A549 (cell line): ENCODE measurements around the gene CCDC30. TPM values are rescaled to one million over a fixed set of nuclear protein-coding genes. Genes with fewer than 3 reads are reported as not detected.

ENCODE experiments used
- ATAC-seq, 2 experiments: fragments of 200-7000 bp in 1 of 2; fragments of >200 bp in 1 of 2; cut with Nextera tagmentation in 1 of 2; cut with Tn5 transposase in 1 of 2; 3 replicates each; pipeline versions ENCODE4 v1.8.0 to v1.9.1; 2018 to 2020; ENCODE audit warnings: mild to moderate bottlenecking in 1 of 2, moderate library complexity in 1 of 2
- CTCF ChIA-PET: fragments of 300-600 bp; sonication (Branson Sonifier 250); formaldehyde crosslinking; extraction: SDS; loops from one replicate; lab custom pipeline; 2021; ENCODE audit warnings: antibody characterized with exemption, inconsistent platforms; lab: Yijun Ruan, JAX
- POLR2A ChIA-PET: fragments of 350-600 bp; formaldehyde crosslinking; extraction: SDS; loops from one replicate; lab custom pipeline; 2021; ENCODE audit warnings: antibody characterized with exemption, inconsistent platforms; lab: Yijun Ruan, JAX
- DNase-seq, 2 experiments: peaks; one replicate each; pipeline versions ENCODE4 v3.0.0 to v3.0.0-alpha.2; 2011 to 2016; ENCODE audit warnings: low read depth in 1 of 2, low spot score in 1 of 2
- FAIRE-seq: peaks from 2 replicates; lab custom pipeline; 2011; peaks lifted over from hg19 to GRCh38; lab: Jason Lieb, UNC
- H3K27ac ChIP-seq, 2 experiments: fragments of >200 bp; sonication (Bioruptor Twin); formaldehyde crosslinking; 3 replicates each; pipeline ENCODE4 v1.5.1; 2016 to 2017
- H3K4me1 ChIP-seq: fragments of >200 bp; sonication (Bioruptor Twin); formaldehyde crosslinking; 3 replicates; pipeline ENCODE4 v1.6.1; 2016
- H3K4me2 ChIP-seq: fragments of >200 bp; sonication (Bioruptor Twin); formaldehyde crosslinking; 3 replicates; pipeline ENCODE4 v1.6.1; 2016
- H3K4me3 ChIP-seq: fragments of >200 bp; sonication (Bioruptor Twin); formaldehyde crosslinking; 3 replicates; pipeline ENCODE4 v1.5.1; 2016
- H3K9me3 ChIP-seq: fragments of >200 bp; sonication (Bioruptor Twin); formaldehyde crosslinking; 3 replicates; pipeline ENCODE4 v1.6.1; 2016
- BCL3 ChIP-seq: fragments of >200 bp; sonication (Bioruptor Twin); formaldehyde crosslinking; IDR thresholded peaks from 3 replicates; pipeline ENCODE4 v1.6.1; 2016
- BHLHE40 ChIP-seq: IDR thresholded peaks from 2 replicates; pipeline ENCODE4 v1.6.1; 2012; ENCODE audit warnings: low read depth, low read length, inconsistent platforms
- CBX2 ChIP-seq: fragments of 200-600 bp; sonication (generic); IDR thresholded peaks from 2 replicates; pipeline ENCODE4 v1.6.1; 2016; ENCODE audit warnings: low read depth, mild to moderate bottlenecking, borderline replicate concordance
- EHF ChIP-seq: fragments of 250-450 bp; sonication (Bioruptor Pico); IDR thresholded peaks from 2 replicates; pipeline ENCODE4 v1.5.0; 2020; ENCODE audit warnings: mild to moderate bottlenecking
- EHMT2 ChIP-seq: fragments of 200-600 bp; sonication (generic); IDR thresholded peaks from 2 replicates; pipeline ENCODE4 v1.6.1; 2016; ENCODE audit warnings: antibody characterized with exemption, low read depth, mild to moderate bottlenecking, moderate library complexity
- EP300 ChIP-seq, 2 experiments: fragments of >200 bp; sonication (Bioruptor Twin); formaldehyde crosslinking; IDR thresholded peaks; 2 replicates in 1 of 2; 3 replicates in 1 of 2; pipeline ENCODE4 v1.6.1; 2016 to 2017
- FOSL2 ChIP-seq, 2 experiments: fragments of 450-650 bp in 1 of 2; fragments of >200 bp in 1 of 2; sonication (Bioruptor Twin) in 1 of 2; formaldehyde crosslinking; IDR thresholded peaks; 2 replicates each; pipeline versions ENCODE4 v1.5.0 to v1.6.1; 2016 to 2020; ENCODE audit warnings: mild to moderate bottlenecking in 1 of 2, moderate library complexity in 1 of 2
- FOXS1 ChIP-seq: fragments of 250-450 bp; sonication (Bioruptor Pico); IDR thresholded peaks from 2 replicates; pipeline ENCODE4 v1.5.0; 2020; ENCODE audit warnings: mild to moderate bottlenecking, moderate library complexity
- GATA3 ChIP-seq: IDR thresholded peaks from 2 replicates; pipeline ENCODE4 v1.6.1; 2012; ENCODE audit warnings: borderline replicate concordance
- HOXB5 ChIP-seq: fragments of 250-450 bp; sonication (Bioruptor Pico); IDR thresholded peaks from 2 replicates; pipeline ENCODE4 v1.5.0; 2020; ENCODE audit warnings: mild to moderate bottlenecking, moderate library complexity
- JUNB ChIP-seq: fragments of >200 bp; sonication (Bioruptor Twin); formaldehyde crosslinking; IDR thresholded peaks from 2 replicates; pipeline ENCODE4 v1.6.1; 2016
- KDM1A ChIP-seq: fragments of 200-600 bp; sonication (generic); IDR thresholded peaks from 2 replicates; pipeline ENCODE4 v1.6.1; 2016; ENCODE audit warnings: low read depth, mild to moderate bottlenecking
- KDM5A ChIP-seq: fragments of 200-600 bp; sonication (generic); IDR thresholded peaks from 2 replicates; pipeline ENCODE4 v1.6.1; 2016; ENCODE audit warnings: antibody characterized with exemption, mild to moderate bottlenecking
- NFE2L2 ChIP-seq: fragments of 150-350 bp; conservative IDR thresholded peaks from 2 replicates; pipeline ENCODE4 v1.6.1; 2014; ENCODE audit warnings: low read length
- NPAS2 ChIP-seq: fragments of 250-450 bp; sonication (Bioruptor Pico); IDR thresholded peaks from 2 replicates; pipeline ENCODE4 v1.8.0; 2022; ENCODE audit warnings: mild to moderate bottlenecking, moderate library complexity, borderline replicate concordance
- NR3C1 ChIP-seq: fragments of >200 bp; sonication (Bioruptor Twin); formaldehyde crosslinking; IDR thresholded peaks from 3 replicates; pipeline ENCODE4 v1.6.1; 2017
- PHF8 ChIP-seq: fragments of 200-600 bp; sonication (generic); IDR thresholded peaks from 2 replicates; pipeline ENCODE4 v1.6.1; 2016; ENCODE audit warnings: low read depth, mild to moderate bottlenecking, antibody characterized with exemption, moderate library complexity, borderline replicate concordance
- POLR2A ChIP-seq: IDR thresholded peaks from 2 replicates; pipeline ENCODE4 v1.6.1; 2012; ENCODE audit warnings: mild to moderate bottlenecking, low read length
- POLR2AphosphoS2 ChIP-seq: conservative IDR thresholded peaks from 2 replicates; pipeline ENCODE4 v1.6.1; 2012; ENCODE audit warnings: low read length, improper control_type of control experiment, inconsistent platforms
- RARB ChIP-seq: fragments of 250-450 bp; sonication (Bioruptor Pico); IDR thresholded peaks from 2 replicates; pipeline ENCODE4 v1.8.0; 2021; ENCODE audit warnings: mild to moderate bottlenecking, moderate library complexity
- RFX5 ChIP-seq: fragments of 450-650 bp; IDR thresholded peaks from 2 replicates; pipeline ENCODE4 v1.7.1; 2014; ENCODE audit warnings: antibody characterized with exemption, mild to moderate bottlenecking, moderate library complexity
- RNF2 ChIP-seq: fragments of 200-600 bp; sonication (generic); IDR thresholded peaks from 2 replicates; pipeline ENCODE4 v1.6.1; 2016; ENCODE audit warnings: low read depth, mild to moderate bottlenecking, antibody characterized with exemption, moderate library complexity, borderline replicate concordance
- ZC3H11A ChIP-seq: fragments of 450-650 bp; IDR thresholded peaks from 2 replicates; pipeline ENCODE4 v1.6.1; 2014; ENCODE audit warnings: antibody characterized with exemption, mild to moderate bottlenecking
- ZSCAN20 ChIP-seq: fragments of 250-450 bp; sonication (Bioruptor Pico); IDR thresholded peaks from 2 replicates; pipeline ENCODE4 v1.8.0; 2022; ENCODE audit warnings: mild to moderate bottlenecking, moderate library complexity
- WGBS: methylation state at CpG from one replicate; pipeline ENCODE4 v1.1.6; 2017; ENCODE audit errors: missing lambda C conversion rate; 5-methylcytosine and 5-hydroxymethylcytosine counted together
- polyA plus RNA-seq, 4 experiments: library from polyadenylated mRNA; depleted of rRNA in 3 of 4; stranded (reverse); fragments of >200 nt; fragmentation: RNase III in 1 of 4; extraction: RNeasy Plus Mini Kit Qiagen cat#74134 plus additional on column Dnase treatment in 1 of 4; gene quantifications; 2 replicates in 3 of 4; 3 replicates in 1 of 4; pipeline ENCODE4 v1.2.3, GENCODE V29; 2011 to 2017
- TF ChIP-seq, protein P1 (sequence below): IDR thresholded peaks from 2 replicates; pipeline ENCODE4 v1.6.1; 2012
- TF ChIP-seq, protein P2 (sequence below): fragments of 250-450 bp; sonication (Bioruptor Pico); IDR thresholded peaks from 2 replicates; pipeline ENCODE4 v1.5.0; 2020; ENCODE audit warnings: low read depth, mild to moderate bottlenecking, moderate library complexity
- TF ChIP-seq, protein P3 (sequence below): IDR thresholded peaks from 2 replicates; pipeline ENCODE4 v1.6.1; 2012

The CCDC30 gene
- polyA plus RNA-seq, 2 of the 4 experiments (the other 2 are of a cell fraction), result 0.75 to 1.6 TPM

GRCh38 chr1:42690477-42691156, 227.5 kb downstream of the CCDC30 start:
- Histone ChIP-seq H3K4me2 (0 out of 3 replicates have a peak overlapping the region, but pooled peaks have one; percentile 13), H3K4me1 (peaks cover 71% of the 10 kb centered on the region), H3K27ac (no peak overlapping the region), H3K9me3 (no peaks in the 10 kb centered on the region), H3K4me3 (no peak overlapping the region)
- WGBS, result 67% methylated on average over 1 of the region's 1 CpG
- ATAC-seq (no peak; a peak in 1 of 6 replicates), DNase-seq (no peak), FAIRE-seq (no peak)
- POLR2A ChIA-PET, result interaction anchor here (2.1 kb wide), 1 partner anchor 8 kb away, joined by 7 read pairs; the partner anchor contains the start of gene YBX1
- TF ChIP-seq KDM5A (no peak), JUNB (no peak), NPAS2 (CRISPR knock-in tag) (no peak), NR3C1 (no peak), EHF (CRISPR knock-in tag) (no peak), FOXS1 (CRISPR knock-in tag) (no peak), GATA3 (no peak), FOSL2 (IDR thresholded peaks at IDR 0.05) (no peak), FOSL2 (CRISPR knock-in tag; IDR thresholded peaks at IDR 0.05) (no peak), EHMT2 (no peak), POLR2AphosphoS2 (no peak), RNF2 (no peak), BCL3 (no peak), ZC3H11A (no peak), CBX2 (no peak), POLR2A (no peak), BHLHE40 (no peak), RFX5 (no peak), EP300 (IDR thresholded peaks at IDR 0.05) (no peak)
- TF ChIP-seq, protein P1, sequence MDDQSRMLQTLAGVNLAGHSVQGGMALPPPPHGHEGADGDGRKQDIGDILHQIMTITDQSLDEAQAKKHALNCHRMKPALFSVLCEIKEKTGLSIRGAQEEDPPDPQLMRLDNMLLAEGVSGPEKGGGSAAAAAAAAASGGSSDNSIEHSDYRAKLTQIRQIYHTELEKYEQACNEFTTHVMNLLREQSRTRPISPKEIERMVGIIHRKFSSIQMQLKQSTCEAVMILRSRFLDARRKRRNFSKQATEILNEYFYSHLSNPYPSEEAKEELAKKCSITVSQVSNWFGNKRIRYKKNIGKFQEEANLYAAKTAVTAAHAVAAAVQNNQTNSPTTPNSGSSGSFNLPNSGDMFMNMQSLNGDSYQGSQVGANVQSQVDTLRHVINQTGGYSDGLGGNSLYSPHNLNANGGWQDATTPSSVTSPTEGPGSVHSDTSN, result no peak
- TF ChIP-seq, protein P2, sequence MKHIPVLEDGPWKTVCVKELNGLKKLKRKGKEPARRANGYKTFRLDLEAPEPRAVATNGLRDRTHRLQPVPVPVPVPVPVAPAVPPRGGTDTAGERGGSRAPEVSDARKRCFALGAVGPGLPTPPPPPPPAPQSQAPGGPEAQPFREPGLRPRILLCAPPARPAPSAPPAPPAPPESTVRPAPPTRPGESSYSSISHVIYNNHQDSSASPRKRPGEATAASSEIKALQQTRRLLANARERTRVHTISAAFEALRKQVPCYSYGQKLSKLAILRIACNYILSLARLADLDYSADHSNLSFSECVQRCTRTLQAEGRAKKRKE (CRISPR knock-in tag), result no peak
- CTCF ChIA-PET, result interaction anchor here (1.2 to 1.3 kb wide), 2 partner anchors 8 to 26 kb away, joined by 3 to 4 read pairs; partner anchors contain the start of gene YBX1

DNA sequence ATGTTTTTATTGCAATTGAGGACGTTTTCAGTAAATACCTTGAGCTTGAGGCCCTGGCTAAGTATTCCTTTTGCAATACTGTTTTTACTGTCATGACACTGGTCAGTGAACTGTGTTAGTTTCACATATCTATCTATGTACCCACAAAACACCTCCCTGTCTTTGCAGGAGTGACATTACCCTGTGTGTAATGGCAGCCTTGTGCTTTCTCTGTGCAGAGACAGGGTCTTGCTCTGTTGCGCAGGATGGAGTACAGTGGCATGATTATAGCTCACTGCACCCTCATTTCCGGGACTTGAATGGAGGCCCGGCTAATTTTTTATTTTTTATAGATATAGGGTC, 228.0 kb downstream of the CCDC30 start:
- Histone ChIP-seq H3K9me3 (no peaks in the 10 kb centered on the region), H3K4me1 (peaks cover 66% of the 10 kb centered on the region), H3K4me2 (no peak overlapping the region), H3K4me3 (no peak overlapping the region), H3K27ac (no peak overlapping the region)
- ATAC-seq, result no peak; a peak in 1 of 6 replicates
- POLR2A ChIA-PET, result interaction anchor here (2.1 kb wide), 1 partner anchor 9 kb away, joined by 7 read pairs; the partner anchor contains the start of gene YBX1
- WGBS, result 69% methylated on average over 4 of the region's 4 CpGs
- FAIRE-seq, result no peak
- TF ChIP-seq RARB (CRISPR knock-in tag), result no peak
- TF ChIP-seq ZSCAN20, result no peak
- TF ChIP-seq EHF (CRISPR knock-in tag), result no peak
- no peak for TF ChIP-seq EHMT2
- no peak for TF ChIP-seq NFE2L2
- no peak for TF ChIP-seq PHF8
- TF ChIP-seq HOXB5, result no peak
- TF ChIP-seq, protein P1, result no peak
- TF ChIP-seq, protein P3, sequence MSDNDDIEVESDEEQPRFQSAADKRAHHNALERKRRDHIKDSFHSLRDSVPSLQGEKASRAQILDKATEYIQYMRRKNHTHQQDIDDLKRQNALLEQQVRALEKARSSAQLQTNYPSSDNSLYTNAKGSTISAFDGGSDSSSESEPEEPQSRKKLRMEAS, result no peak
- no peak for TF ChIP-seq KDM1A
- TF ChIP-seq NR3C1, result no peak
- CTCF ChIA-PET, result interaction anchor here (1.2 to 1.3 kb wide), 2 partner anchors 8 to 26 kb away, joined by 3 to 4 read pairs; partner anchors contain the start of gene YBX1
- no peak for DNase-seq
